Measurements from ENCODE around the gene SEMA3G.

SEMA3G gene

GRCh38 chr3:52408466-52408865 is 36.4 kb downstream of the SEMA3G start:
- no peak for DNase-seq (ENCODE audit: low read depth)

GRCh38 chr3:52407779-52408178 is 37.1 kb downstream of the SEMA3G start:
- DNase-seq (ENCODE audit: low read depth) = no peak

- DNase-seq (ENCODE audit: low read depth) = no peak
Measured at GRCh38 chr3:52406791-52407510, 38.0 kb downstream of the SEMA3G start.

- no peak for DNase-seq (ENCODE audit: low read depth)
Measured at GRCh38 chr3:52406231-52406661, 38.7 kb downstream of the SEMA3G start.

GRCh38 chr3:52405601-52406110 is 39.2 kb downstream of the SEMA3G start:
- no peak for DNase-seq (ENCODE audit: low read depth)

GRCh38 chr3:52405066-52405465 is 39.8 kb downstream of the SEMA3G start:
- DNase-seq (ENCODE audit: low read depth) = no peak

- no peak for DNase-seq (ENCODE audit: low read depth)
Measured at GRCh38 chr3:52404391-52404790, 40.5 kb downstream of the SEMA3G start.

- no peak for DNase-seq (ENCODE audit: low read depth)
Measured at GRCh38 chr3:52403955-52404354, 40.9 kb downstream of the SEMA3G start.

GRCh38 chr3:52403271-52403841 is 41.5 kb downstream of the SEMA3G start:
- DNase-seq (ENCODE audit: low read depth) = no peak

GRCh38 chr3:52402706-52403270 is 42.1 kb downstream of the SEMA3G start:
- no peak for DNase-seq (ENCODE audit: low read depth)

GRCh38 chr3:52402101-52402521 is 42.8 kb downstream of the SEMA3G start:
- no peak for DNase-seq (ENCODE audit: low read depth)

- DNase-seq (ENCODE audit: low read depth) = no peak
Measured at GRCh38 chr3:52401551-52401950, 43.4 kb downstream of the SEMA3G start.

- no peak for DNase-seq (ENCODE audit: low read depth)
Measured at GRCh38 chr3:52401021-52401420, 43.9 kb downstream of the SEMA3G start.

GRCh38 chr3:52400275-52400793 is 44.6 kb downstream of the SEMA3G start:
- no peak for DNase-seq (ENCODE audit: low read depth)

- no peak for DNase-seq (ENCODE audit: low read depth)
Measured at GRCh38 chr3:52399593-52399992, 45.3 kb downstream of the SEMA3G start.

GRCh38 chr3:52399131-52399530 is 45.8 kb downstream of the SEMA3G start:
- no peak for DNase-seq (ENCODE audit: low read depth)

- DNase-seq (ENCODE audit: low read depth) = no peak
Measured at GRCh38 chr3:52398670-52399081, 46.2 kb downstream of the SEMA3G start.

- no peak for DNase-seq (ENCODE audit: low read depth)
Measured at GRCh38 chr3:52397676-52398399, 47.1 kb downstream of the SEMA3G start.

- DNase-seq (ENCODE audit: low read depth) = no peak
Measured at GRCh38 chr3:52396907-52397591, 47.9 kb downstream of the SEMA3G start.

- DNase-seq (ENCODE audit: low read depth) = no peak
Measured at GRCh38 chr3:52396011-52396906, 48.6 kb downstream of the SEMA3G start.

- DNase-seq (ENCODE audit: low read depth) = no peak
Measured at GRCh38 chr3:52395503-52395865, 49.4 kb downstream of the SEMA3G start.
